CD4-positive, alpha-beta T cell (primary cell): ENCODE data around the gene C3orf20. TPM values are rescaled to one million over a fixed set of nuclear protein-coding genes. Genes with fewer than 3 reads are reported as not detected.

Experiments used
- ATAC-seq: fragments of 200-7000 bp; cut with Tn5 transposase; one replicate; pipeline ENCODE4 v1.10.0; 2022; ENCODE audit warnings: mild to moderate bottlenecking; ENCODE audit not compliant: poor library complexity
- CTCF ChIA-PET: fragments of 350-600 bp; sonication (Branson Sonifier 250); formaldehyde crosslinking; loops from one replicate; lab custom pipeline; 2021; ENCODE audit warnings: antibody characterized with exemption, inconsistent platforms; lab: Charles Lee
- POLR2A ChIA-PET: fragments of 350-600 bp; sonication (Branson Sonifier 250); formaldehyde crosslinking; loops from one replicate; lab custom pipeline; 2021; ENCODE audit warnings: antibody characterized with exemption, inconsistent platforms; lab: Charles Lee
- DNase-seq, 14 experiments: peaks; one replicate each; pipeline ENCODE4 v3.0.0-alpha.2; 2013 to 2020; ENCODE audit warnings: mixed read lengths in 2 of 14
- H3K27ac ChIP-seq, 2 donors: one replicate each; pipeline versions ENCODE4 v1.5.1 to v1.7.0; 2013; ENCODE audit warnings: low read length in 2 of 2, low read depth in 1 of 2, mild to moderate bottlenecking in 1 of 2
- H3K27me3 ChIP-seq, 2 experiments: 1 replicate in 1 of 2; 2 replicates in 1 of 2; pipeline versions ENCODE4 v1.6.1 to v1.7.0; 2013; ENCODE audit warnings: low read length in 2 of 2, control low read depth in 1 of 2, mild to moderate bottlenecking in 1 of 2, moderate library complexity in 1 of 2; ENCODE audit not compliant: insufficient read depth in 2 of 2, control insufficient read depth in 1 of 2
- H3K36me3 ChIP-seq: one replicate; pipeline ENCODE4 v1.6.1; 2013; ENCODE audit warnings: low read length, control low read depth; ENCODE audit not compliant: insufficient read depth
- H3K4me1 ChIP-seq: one replicate; pipeline ENCODE4 v1.6.1; 2013; ENCODE audit warnings: low read length, control low read depth; ENCODE audit not compliant: insufficient read depth
- H3K4me3 ChIP-seq: one replicate; pipeline ENCODE4 v1.5.1; 2013; ENCODE audit warnings: mild to moderate bottlenecking, low read length, moderate library complexity
- H3K9me3 ChIP-seq, 2 experiments: 1 replicate in 1 of 2; 2 replicates in 1 of 2; pipeline versions ENCODE4 v1.6.1 to v1.7.0; 2013; ENCODE audit warnings: low read length in 2 of 2, mild to moderate bottlenecking in 2 of 2, control low read depth in 1 of 2, moderate library complexity in 1 of 2; ENCODE audit not compliant: control insufficient read depth in 1 of 2, insufficient read depth in 1 of 2
- H3K27ac Mint-ChIP-seq: one replicate; pipeline ENCODE4 v1.8.0; 2020; ENCODE audit warnings: mixed read lengths
- H3K27me3 Mint-ChIP-seq: one replicate; pipeline ENCODE4 v1.8.0; 2021; ENCODE audit warnings: mixed read lengths
- H3K36me3 Mint-ChIP-seq: one replicate; pipeline ENCODE4 v1.8.0; 2021; ENCODE audit warnings: low read depth, mixed read lengths
- H3K4me1 Mint-ChIP-seq: one replicate; pipeline ENCODE4 v1.8.0; 2021; ENCODE audit warnings: low read depth, mixed read lengths
- H3K4me3 Mint-ChIP-seq: one replicate; pipeline ENCODE4 v1.8.0; 2020; ENCODE audit warnings: mild to moderate bottlenecking, mixed read lengths
- H3K9me3 Mint-ChIP-seq: one replicate; pipeline ENCODE4 v1.8.0; 2020; ENCODE audit warnings: mixed read lengths
- intact Hi-C, 2 experiments: fragments of 100-400 bp; cut with DNase I in 1 of 2; cut with micrococcal nuclease in 1 of 2; formaldehyde crosslinking; loops; one replicate each; pipeline versions ENCODE4 v1.15.1 to v1.9.0; 2023 to 2025; cut with DNase I, micrococcal nuclease
- total RNA-seq, 174 experiments: library from RNA in 2 of 174; stranded (reverse) in 2 of 174; gene quantifications; one replicate each; pipeline ENCODE4 v1.2.3 and lab custom pipeline; 2021 to 2026
- TF ChIP-seq, protein P1 (sequence below): fragments of 200-600 bp; IDR thresholded peaks from one replicate; pipeline ENCODE4 v1.8.0; 2022; ENCODE audit warnings: antibody characterized with exemption, mild to moderate bottlenecking

The C3orf20 gene
- total RNA-seq, 2 experiments from 2014 or later = 0.14 TPM; not detected in 1

DNA sequence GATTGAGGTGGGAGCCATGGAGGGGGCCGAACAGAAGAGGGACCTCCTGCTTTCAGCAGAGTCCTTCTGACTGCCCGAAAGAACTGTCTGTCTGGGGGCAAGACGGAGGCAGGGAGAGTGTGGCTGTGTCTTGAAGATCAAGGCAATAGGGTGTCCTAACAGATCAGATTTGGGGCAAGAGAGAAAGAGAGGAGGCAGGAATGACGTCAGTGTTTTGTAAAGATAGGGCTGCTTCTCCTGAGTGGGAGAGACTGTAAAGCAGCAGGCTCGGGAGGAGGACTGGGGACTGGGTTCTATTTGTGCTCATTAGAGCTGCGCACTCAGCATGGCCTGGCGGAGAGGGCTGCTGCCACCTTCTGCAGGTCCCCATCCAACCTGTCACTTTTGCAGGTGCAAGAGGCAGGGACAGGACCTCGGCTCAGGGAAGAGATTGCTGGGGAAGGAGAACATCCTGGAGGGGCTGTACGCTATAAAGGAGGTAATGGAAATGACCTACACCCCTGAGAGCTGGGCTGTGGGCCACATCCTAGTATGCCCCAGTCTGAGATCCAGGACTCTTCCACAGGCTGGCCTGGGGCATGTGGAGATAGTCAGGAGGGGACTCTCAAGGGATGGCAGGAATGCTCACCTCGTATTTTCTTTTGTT lies 114.8 kb downstream of the C3orf20 start:
- H3K9me3 ChIP-seq = no peaks in the 10 kb centered on the region
- no peak overlapping the region for H3K4me3 Mint-ChIP-seq
- ChIA-PET POLR2A (no interaction called here), CTCF (interaction anchor here (1.1 kb wide), 1 partner anchor 10 kb away, joined by 3 read pairs; no protein-coding TSS in a partner anchor)
- peaks cover 0 to 3% of the 10 kb centered on the region in 2 experiments for H3K27me3 ChIP-seq
- H3K27me3 Mint-ChIP-seq = peaks cover 37% of the 10 kb centered on the region
- no peaks in the 10 kb centered on the region for H3K4me1 Mint-ChIP-seq
- H3K9me3 Mint-ChIP-seq = no peaks in the 10 kb centered on the region
- H3K36me3 Mint-ChIP-seq = no peaks in the 10 kb centered on the region
- TF ChIP-seq, protein P1, sequence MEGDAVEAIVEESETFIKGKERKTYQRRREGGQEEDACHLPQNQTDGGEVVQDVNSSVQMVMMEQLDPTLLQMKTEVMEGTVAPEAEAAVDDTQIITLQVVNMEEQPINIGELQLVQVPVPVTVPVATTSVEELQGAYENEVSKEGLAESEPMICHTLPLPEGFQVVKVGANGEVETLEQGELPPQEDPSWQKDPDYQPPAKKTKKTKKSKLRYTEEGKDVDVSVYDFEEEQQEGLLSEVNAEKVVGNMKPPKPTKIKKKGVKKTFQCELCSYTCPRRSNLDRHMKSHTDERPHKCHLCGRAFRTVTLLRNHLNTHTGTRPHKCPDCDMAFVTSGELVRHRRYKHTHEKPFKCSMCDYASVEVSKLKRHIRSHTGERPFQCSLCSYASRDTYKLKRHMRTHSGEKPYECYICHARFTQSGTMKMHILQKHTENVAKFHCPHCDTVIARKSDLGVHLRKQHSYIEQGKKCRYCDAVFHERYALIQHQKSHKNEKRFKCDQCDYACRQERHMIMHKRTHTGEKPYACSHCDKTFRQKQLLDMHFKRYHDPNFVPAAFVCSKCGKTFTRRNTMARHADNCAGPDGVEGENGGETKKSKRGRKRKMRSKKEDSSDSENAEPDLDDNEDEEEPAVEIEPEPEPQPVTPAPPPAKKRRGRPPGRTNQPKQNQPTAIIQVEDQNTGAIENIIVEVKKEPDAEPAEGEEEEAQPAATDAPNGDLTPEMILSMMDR = no peak
- no peak for ATAC-seq
- H3K27ac ChIP-seq = no peak overlapping the region
- intact Hi-C loops = no loop called here
- H3K4me3 ChIP-seq = no peak overlapping the region
- H3K36me3 ChIP-seq = no peaks in the 10 kb centered on the region
- H3K4me1 ChIP-seq = peaks cover 3% of the 10 kb centered on the region
- H3K27ac Mint-ChIP-seq = no peak overlapping the region
- no peak for DNase-seq

DNA sequence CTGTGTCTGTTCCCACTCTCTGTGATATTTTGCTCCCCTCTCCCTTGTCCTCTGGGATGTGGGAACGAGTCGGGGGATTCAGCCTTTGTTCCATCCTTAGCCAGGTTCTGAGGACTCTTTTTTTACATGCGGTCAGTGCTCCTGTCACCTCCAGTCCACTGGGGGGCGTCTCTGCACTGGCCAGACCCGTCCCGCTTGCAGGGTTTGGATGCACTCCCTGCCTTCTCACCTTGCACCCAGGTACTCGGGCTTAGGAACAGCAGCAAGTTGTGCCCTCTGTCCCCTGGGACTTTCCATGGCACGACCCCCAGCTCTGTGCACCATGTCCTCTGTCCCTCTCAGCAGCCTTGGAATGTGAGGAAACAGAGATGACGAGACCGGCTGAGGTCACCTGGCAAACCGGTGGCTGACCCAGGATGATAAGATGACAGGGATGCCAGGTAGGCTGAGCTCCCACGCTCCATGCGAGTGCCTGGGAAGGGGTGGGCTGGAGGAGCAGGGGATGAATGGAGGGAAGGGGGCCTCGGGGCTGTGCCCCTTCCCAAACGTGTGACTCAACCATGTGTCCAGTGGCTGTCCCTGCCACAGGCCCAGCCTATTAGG lies 116.5 kb downstream of the C3orf20 start:
- no peaks in the 10 kb centered on the region for H3K36me3 Mint-ChIP-seq
- Histone ChIP-seq H3K27me3 (peaks cover 0 to 3% of the 10 kb centered on the region in 2 experiments), H3K4me1 (peaks cover 3% of the 10 kb centered on the region), H3K36me3 (no peaks in the 10 kb centered on the region), H3K9me3 (no peaks in the 10 kb centered on the region), H3K27ac (no peak overlapping the region), H3K4me3 (no peak overlapping the region)
- ATAC-seq (no peak), DNase-seq (peak; percentile 21 to 75 (median 45))
- TF ChIP-seq, protein P1 = peak; percentile 50
- no peak overlapping the region for H3K27ac Mint-ChIP-seq
- CTCF ChIA-PET = interaction anchor here (1.3 kb wide), 1 partner anchor 130 kb away, joined by 4 read pairs; no protein-coding TSS in a partner anchor
- H3K4me3 Mint-ChIP-seq = no peak overlapping the region
- H3K9me3 Mint-ChIP-seq = no peaks in the 10 kb centered on the region
- intact Hi-C loops = loop anchor here (1.0 kb wide), 2 partner anchors 125 to 130 kb away; no protein-coding TSS in a partner anchor
- POLR2A ChIA-PET = no interaction called here
- peaks cover 33% of the 10 kb centered on the region for H3K27me3 Mint-ChIP-seq
- H3K4me1 Mint-ChIP-seq = no peaks in the 10 kb centered on the region

DNA sequence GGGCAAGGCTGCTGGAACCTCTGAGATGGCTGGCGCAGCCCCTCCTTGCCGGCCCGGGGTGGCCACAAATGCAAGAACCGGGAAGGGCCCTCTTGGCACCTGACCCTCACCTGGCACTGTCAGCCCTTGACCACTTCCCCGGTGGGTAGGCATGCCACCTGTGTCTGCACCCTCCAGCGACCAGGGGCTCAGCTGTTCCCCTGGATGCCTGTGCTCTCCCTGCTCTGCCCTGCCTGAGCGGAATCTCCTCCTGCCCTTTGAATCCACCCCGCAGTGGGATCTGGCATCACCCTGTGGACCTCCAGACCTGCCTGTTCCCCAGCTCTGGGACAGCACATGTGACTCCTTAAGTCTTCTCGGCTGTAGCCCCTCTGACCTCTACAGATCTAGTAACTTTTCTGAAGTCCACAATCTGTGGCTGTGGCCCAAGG lies 117.8 kb downstream of the C3orf20 start:
- Histone ChIP-seq H3K27me3 (peaks cover 0 to 3% of the 10 kb centered on the region in 2 experiments), H3K4me1 (peaks cover 3% of the 10 kb centered on the region), H3K4me3 (no peak overlapping the region), H3K9me3 (no peaks in the 10 kb centered on the region), H3K36me3 (no peaks in the 10 kb centered on the region), H3K27ac (no peak overlapping the region)
- DNase-seq (no peak), ATAC-seq (no peak)
- Mint-ChIP-seq H3K27ac (no peak overlapping the region), H3K9me3 (no peaks in the 10 kb centered on the region), H3K27me3 (peaks cover 28% of the 10 kb centered on the region), H3K36me3 (no peaks in the 10 kb centered on the region), H3K4me3 (no peak overlapping the region), H3K4me1 (no peaks in the 10 kb centered on the region)
- ChIA-PET CTCF (interaction anchor here (0.7 to 1.0 kb wide), 2 partner anchors 39 to 129 kb away, joined by 3 to 5 read pairs; no protein-coding TSS in a partner anchor), POLR2A (no interaction called here)
- TF ChIP-seq, protein P1 = no peak
- intact Hi-C loops = no loop called here
